Tibial nerve (tissue), 4 donors: Measurements from ENCODE around the gene ANO7. TPM values are rescaled to one million over a fixed set of nuclear protein-coding genes. Genes with fewer than 3 reads are reported as not detected.

Experiments used
- DNase-seq, 2 donors: peaks; one replicate each; pipeline ENCODE4 v3.0.0-alpha.2; 2019; ENCODE audit warnings: low spot score in 2 of 2
- H3K27ac ChIP-seq, 4 donors: fragments of 200-600 bp; sonication (generic) in 3 of 4; one replicate each; pipeline ENCODE4 v1.5.1; 2017 to 2019; ENCODE audit warnings: mild to moderate bottlenecking in 1 of 4
- H3K27me3 ChIP-seq, 2 donors: fragments of 200-600 bp; sonication (generic) in 1 of 2; one replicate each; pipeline versions ENCODE4 v1.5.1 to v1.6.0; 2017 to 2019
- H3K36me3 ChIP-seq, 3 donors: fragments of 200-600 bp; sonication (generic); one replicate each; pipeline ENCODE4 v1.5.1; 2018 to 2019
- H3K4me1 ChIP-seq, 4 donors: fragments of 200-600 bp; sonication (generic) in 3 of 4; one replicate each; pipeline ENCODE4 v1.5.1; 2017 to 2019
- H3K4me3 ChIP-seq, 4 donors: fragments of 200-600 bp; sonication (generic) in 3 of 4; one replicate each; pipeline ENCODE4 v1.5.1; 2017 to 2019; ENCODE audit warnings: mild to moderate bottlenecking in 1 of 4, moderate library complexity in 1 of 4
- H3K9me3 ChIP-seq, 4 donors: fragments of 200-600 bp; sonication (generic) in 3 of 4; one replicate each; pipeline ENCODE4 v1.5.1; 2017 to 2019
- CTCF ChIP-seq, 5 experiments: fragments of 200-600 bp in 3 of 5; fragments of 450-650 bp in 2 of 5; sonication (generic) in 3 of 5; IDR thresholded peaks; one replicate each; pipeline ENCODE4 v1.5.1; 2016 to 2019; ENCODE audit warnings: antibody characterized with exemption in 5 of 5, mild to moderate bottlenecking in 3 of 5, moderate library complexity in 2 of 5
- EP300 ChIP-seq, 2 donors: sonication (generic); formaldehyde crosslinking; IDR thresholded peaks; one replicate each; pipeline ENCODE4 v1.6.1; 2017; ENCODE audit warnings: antibody characterized with exemption in 2 of 2, mild to moderate bottlenecking in 1 of 2
- POLR2A ChIP-seq, 2 donors: fragments of 450-650 bp; IDR thresholded peaks; one replicate each; pipeline ENCODE4 v1.6.1; 2017; ENCODE audit warnings: antibody characterized with exemption in 2 of 2, mild to moderate bottlenecking in 2 of 2, moderate library complexity in 2 of 2
- WGBS, 2 donors: methylation state at CpG; one replicate each; pipeline ENCODE4 v1.1.5; 2018; 5-methylcytosine and 5-hydroxymethylcytosine counted together
- total RNA-seq, 4 donors: library from RNA; depleted of rRNA; stranded (reverse); fragments of >200 nt; gene quantifications; one replicate each; pipeline ENCODE4 v1.1.0, GENCODE V29; 2016

Gene ANO7
- total RNA-seq, 4 donors from 2014 or later: 0.42 to 1.2 (median 0.51) TPM

- Histone ChIP-seq H3K4me1 (no peaks in the 10 kb centered on the region), H3K36me3 (peaks cover 0 to under 1% (median 0%) of the 10 kb centered on the region in 3 donors), H3K9me3 (no peaks in the 10 kb centered on the region), H3K27ac (no peak overlapping the region), H3K4me3 (no peak overlapping the region), H3K27me3 (no peaks in the 10 kb centered on the region)
- 73 to 76% methylated on average over 9 to 15 of the region's 15 CpGs for WGBS, 2 donors
- TF ChIP-seq CTCF (IDR thresholded peaks at IDR 0.05) (no peak), EP300 (IDR thresholded peaks at IDR 0.05) (no peak)
- DNase-seq: no peak
These were observed 1.4 kb downstream of the ANO7 start for GRCh38 chr2:241189856-241190201.

GRCh38 chr2:241190291-241190981, 2.0 kb downstream of the ANO7 start:
- Histone ChIP-seq H3K36me3 (no peaks in the 10 kb centered on the region), H3K27ac (no peak overlapping the region), H3K4me3 (no peak overlapping the region), H3K9me3 (no peaks in the 10 kb centered on the region), H3K4me1 (no peaks in the 10 kb centered on the region), H3K27me3 (no peaks in the 10 kb centered on the region)
- no peak for TF ChIP-seq POLR2A (IDR thresholded peaks at IDR 0.05)
- no peak for TF ChIP-seq EP300 (IDR thresholded peaks at IDR 0.05)
- TF ChIP-seq CTCF (IDR thresholded peaks at IDR 0.05): no peak
- DNase-seq: no peak
- WGBS, 2 donors: 84 to 85% methylated on average over 10 to 13 of the region's 19 CpGs

GRCh38 chr2:241191081-241191480, 2.6 kb downstream of the ANO7 start:
- 69 to 73% methylated on average over 8 to 10 of the region's 14 CpGs for WGBS, 2 donors
- no peaks in the 10 kb centered on the region for H3K27me3 ChIP-seq
- H3K4me3 ChIP-seq: no peak overlapping the region
- H3K9me3 ChIP-seq: no peaks in the 10 kb centered on the region
- no peak for DNase-seq
- no peak for TF ChIP-seq CTCF (IDR thresholded peaks at IDR 0.05)
- TF ChIP-seq POLR2A (IDR thresholded peaks at IDR 0.05): no peak
- no peak for TF ChIP-seq EP300 (IDR thresholded peaks at IDR 0.05)
- no peak overlapping the region for H3K27ac ChIP-seq
- no peaks in the 10 kb centered on the region for H3K36me3 ChIP-seq
- no peaks in the 10 kb centered on the region for H3K4me1 ChIP-seq

GRCh38 chr2:241193271-241193670, 4.8 kb downstream of the ANO7 start:
- TF ChIP-seq POLR2A (IDR thresholded peaks at IDR 0.05): no peak
- no peak for TF ChIP-seq CTCF (IDR thresholded peaks at IDR 0.05)
- TF ChIP-seq EP300 (IDR thresholded peaks at IDR 0.05): no peak
- no peaks in the 10 kb centered on the region for H3K4me1 ChIP-seq
- H3K27me3 ChIP-seq: no peaks in the 10 kb centered on the region
- no peak overlapping the region for H3K27ac ChIP-seq
- no peaks in the 10 kb centered on the region for H3K36me3 ChIP-seq
- no peak for DNase-seq
- no peak overlapping the region for H3K4me3 ChIP-seq
- WGBS, 2 donors: 83 to 84% methylated on average over 8 of the region's 8 CpGs
- H3K9me3 ChIP-seq: no peaks in the 10 kb centered on the region

- Histone ChIP-seq H3K27me3 (no peaks in the 10 kb centered on the region), H3K27ac (no peak overlapping the region), H3K36me3 (no peaks in the 10 kb centered on the region), H3K9me3 (no peaks in the 10 kb centered on the region), H3K4me3 (no peak overlapping the region), H3K4me1 (no peaks in the 10 kb centered on the region)
- TF ChIP-seq CTCF (IDR thresholded peaks at IDR 0.05) (no peak), POLR2A (IDR thresholded peaks at IDR 0.05) (no peak), EP300 (IDR thresholded peaks at IDR 0.05) (no peak)
- 69 to 72% methylated on average over 9 of the region's 9 CpGs for WGBS, 2 donors
- DNase-seq: no peak
These were observed 6.3 kb downstream of the ANO7 start for GRCh38 chr2:241194811-241195210.
